DND-41 (cell line): Measurements from ENCODE around the gene ZMIZ1.

ENCODE experiments used
- CTCF ChIP-seq: IDR thresholded peaks from 2 replicates; pipeline ENCODE4 v1.5.1; 2012; ENCODE audit warnings: borderline replicate concordance, low read length, moderate library complexity, mild to moderate bottlenecking; ENCODE audit not compliant: poor library complexity, severe bottlenecking; ENCODE audit errors: extremely low read depth
- EZH2 ChIP-seq: IDR thresholded peaks from 3 replicates; pipeline ENCODE4 v1.6.1; 2012; ENCODE audit warnings: borderline replicate concordance, low read depth, mild to moderate bottlenecking, moderate library complexity, low read length, inconsistent platforms; ENCODE audit not compliant: severe bottlenecking

DNA sequence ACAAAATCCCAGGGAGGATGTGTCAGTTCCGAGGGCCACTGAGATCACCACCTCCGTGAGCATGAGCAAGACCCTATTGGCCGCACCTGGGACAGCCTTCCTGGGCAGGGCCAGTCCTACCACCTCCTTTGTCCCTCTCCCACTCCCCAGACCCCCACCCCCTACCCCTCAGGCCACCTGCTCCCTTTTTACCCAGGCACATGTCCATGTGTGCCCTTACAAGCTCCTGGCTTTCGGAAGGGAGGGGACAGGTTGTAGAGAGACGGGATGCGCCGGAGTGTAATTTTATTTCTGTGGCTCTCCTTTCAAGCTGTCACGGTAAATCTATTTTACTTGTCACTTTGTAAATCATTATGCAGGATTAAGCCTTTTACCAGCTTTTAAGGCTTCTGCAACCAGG lies 20.9 kb downstream of the ZMIZ1 start:
- TF ChIP-seq CTCF (no peak), EZH2 (no peak)
